Stomach (tissue), 19 donors: ENCODE measurements around the gene PRSS38. TPM values are rescaled to one million over a fixed set of nuclear protein-coding genes. Genes with fewer than 3 reads are reported as not detected.

Experiments
- DNase-seq, 2 donors: peaks; one replicate each; pipeline versions ENCODE4 v3.0.0 to v3.0.0-alpha.2; 2013 to 2019
- H3K27ac ChIP-seq, 5 donors: fragments of 200-600 bp in 4 of 5; sonication (generic) in 4 of 5; one replicate each; pipeline ENCODE4 v1.5.1; 2013 to 2019; ENCODE audit warnings: mild to moderate bottlenecking in 1 of 5, moderate library complexity in 1 of 5
- H3K27me3 ChIP-seq, 3 donors: fragments of 200-600 bp; sonication (generic); one replicate each; pipeline ENCODE4 v1.5.1; 2017 to 2019; ENCODE audit warnings: mixed run types in 1 of 3
- H3K36me3 ChIP-seq, 4 donors: fragments of 200-600 bp; sonication (generic); 1 replicate in 3 of 4; 2 replicates in 1 of 4; pipeline ENCODE4 v1.5.1; 2016 to 2019
- H3K4me1 ChIP-seq, 4 donors: fragments of 200-600 bp; sonication (generic); one replicate each; pipeline ENCODE4 v1.5.1; 2016 to 2019
- H3K4me3 ChIP-seq, 4 donors: fragments of 200-600 bp; sonication (generic) in 3 of 4; one replicate each; pipeline ENCODE4 v1.5.1; 2016 to 2019; ENCODE audit warnings: mild to moderate bottlenecking in 1 of 4
- H3K9me3 ChIP-seq, 4 donors: fragments of 200-600 bp; sonication (generic); one replicate each; pipeline ENCODE4 v1.5.1; 2016 to 2019
- EP300 ChIP-seq: sonication (generic); formaldehyde crosslinking; IDR thresholded peaks from one replicate; pipeline ENCODE4 v1.6.1; 2017; ENCODE audit warnings: antibody characterized with exemption
- POLR2A ChIP-seq, 4 donors: fragments of 450-650 bp; IDR thresholded peaks; one replicate each; pipeline ENCODE4 v1.6.1; 2016; ENCODE audit warnings: antibody characterized with exemption in 4 of 4, control low read depth in 2 of 4, mild to moderate bottlenecking in 1 of 4, moderate library complexity in 1 of 4
- POLR2AphosphoS5 ChIP-seq, 3 donors: sonication (generic); formaldehyde crosslinking; IDR thresholded peaks; one replicate each; pipeline ENCODE4 v1.6.1; 2016; ENCODE audit warnings: antibody characterized with exemption in 3 of 3
- WGBS, 5 donors: extraction: QIAGEN DNeasy Blood & Tissue Kit in 3 of 5; methylation state at CpG; one replicate each; pipeline versions ENCODE4 v1.1.5 to v1.1.7; 2013 to 2018; 5-methylcytosine and 5-hydroxymethylcytosine counted together
- intact Hi-C: fragments of 100-400 bp; cut with DNase I; formaldehyde crosslinking; loops from one replicate; pipeline ENCODE4 v1.15.1; 2023; ENCODE audit warnings: low total_unique reads
- long read RNA-seq, 10 donors: transcript quantifications; one replicate each; lab custom pipeline, GENCODE V29; 2026
- polyA plus RNA-seq, 3 donors: library from polyadenylated mRNA; stranded (reverse); fragments of 200-250 nt; gene quantifications; one replicate each; pipeline ENCODE4 v1.2.3, GENCODE V29; 2013
- total RNA-seq, 5 donors: library from RNA; depleted of rRNA; stranded (reverse); fragments of >200 nt; gene quantifications; one replicate each; pipeline versions ENCODE4 v1.1.0 to v1.2.3, GENCODE V29; 2014 to 2016
- TF ChIP-seq, protein P1 (sequence below), 7 experiments: fragments of 450-650 bp in 4 of 7; fragments of 200-600 bp in 3 of 7; sonication (generic) in 3 of 7; IDR thresholded peaks; one replicate each; pipeline ENCODE4 v1.5.1; 2016 to 2019; ENCODE audit warnings: antibody characterized with exemption in 7 of 7, control low read depth in 2 of 7, mild to moderate bottlenecking in 1 of 7
- donor health status: healthy with polysubstance abuse.
- donor health status: Bipolar disorder and iron deficiency.
- donor health status: healthy.

Gene PRSS38
- not detected for total RNA-seq
- polyA plus RNA-seq, result not detected
- long read RNA-seq, donor 1, result 0 reads
- long read RNA-seq, donor 2, result 0 reads
- long read RNA-seq, donor 3, result 0 reads
- long read RNA-seq, donor 4, result 0 reads
- long read RNA-seq, donor 5, result 0 reads
- long read RNA-seq, donor 6, result 0 reads
- long read RNA-seq, donor 7, result 0 reads
- long read RNA-seq, donor 8, result 0 reads
- long read RNA-seq, donor 9, result 0 reads
- long read RNA-seq, donor 10, result 0 reads

GRCh38 chr1:227815468-227816409 is at the start of gene PRSS38:
Gene PRSS38 (plus strand): TSS chr1:227815675. CDS start chr1:227815717, 42 bp downstream.
- Histone ChIP-seq H3K27ac (no peak within 1 kb of the TSS), H3K4me3 (no peak within 1 kb of the TSS), H3K9me3 (peaks cover 8 to 24% (median 17%) of the 10 kb centered on the region in 4 donors), H3K36me3 (no peaks in the 10 kb centered on the region), H3K27me3 (no peaks in the 10 kb centered on the region), H3K4me1 (no peaks in the 10 kb centered on the region)
- intact Hi-C loops, result no loop called here
- no peak for DNase-seq
- TF ChIP-seq POLR2A (IDR thresholded peaks at IDR 0.05), result no peak
- no peak for TF ChIP-seq POLR2AphosphoS5 (IDR thresholded peaks at IDR 0.05)
- TF ChIP-seq, protein P1, sequence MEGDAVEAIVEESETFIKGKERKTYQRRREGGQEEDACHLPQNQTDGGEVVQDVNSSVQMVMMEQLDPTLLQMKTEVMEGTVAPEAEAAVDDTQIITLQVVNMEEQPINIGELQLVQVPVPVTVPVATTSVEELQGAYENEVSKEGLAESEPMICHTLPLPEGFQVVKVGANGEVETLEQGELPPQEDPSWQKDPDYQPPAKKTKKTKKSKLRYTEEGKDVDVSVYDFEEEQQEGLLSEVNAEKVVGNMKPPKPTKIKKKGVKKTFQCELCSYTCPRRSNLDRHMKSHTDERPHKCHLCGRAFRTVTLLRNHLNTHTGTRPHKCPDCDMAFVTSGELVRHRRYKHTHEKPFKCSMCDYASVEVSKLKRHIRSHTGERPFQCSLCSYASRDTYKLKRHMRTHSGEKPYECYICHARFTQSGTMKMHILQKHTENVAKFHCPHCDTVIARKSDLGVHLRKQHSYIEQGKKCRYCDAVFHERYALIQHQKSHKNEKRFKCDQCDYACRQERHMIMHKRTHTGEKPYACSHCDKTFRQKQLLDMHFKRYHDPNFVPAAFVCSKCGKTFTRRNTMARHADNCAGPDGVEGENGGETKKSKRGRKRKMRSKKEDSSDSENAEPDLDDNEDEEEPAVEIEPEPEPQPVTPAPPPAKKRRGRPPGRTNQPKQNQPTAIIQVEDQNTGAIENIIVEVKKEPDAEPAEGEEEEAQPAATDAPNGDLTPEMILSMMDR (IDR thresholded peaks at IDR 0.05), result no peak
- no peak for TF ChIP-seq EP300
- WGBS, 5 donors, result 91 to 96% (median 94%) methylated on average over 16 to 44 of the region's 44 CpGs

- no peak for TF ChIP-seq POLR2AphosphoS5 (IDR thresholded peaks at IDR 0.05)
- no peak for TF ChIP-seq EP300
- TF ChIP-seq, protein P1 (IDR thresholded peaks at IDR 0.05), result no peak
- TF ChIP-seq POLR2A (IDR thresholded peaks at IDR 0.05), result no peak
- H3K27ac ChIP-seq, result peak overlapping the region in 2 of 5 donors; percentile 10 to 37
- intact Hi-C loops, result no loop called here
- no peak overlapping the region for H3K4me3 ChIP-seq
- H3K4me1 ChIP-seq, result peaks cover 15 to 50% (median 31%) of the 10 kb centered on the region in 4 donors
- 35 to 52% (median 48%) methylated on average over 9 to 17 of the region's 17 CpGs for WGBS, 5 donors
- DNase-seq, result peak; percentile 60 to 69
- no peaks in the 10 kb centered on the region for H3K9me3 ChIP-seq
- peaks cover 29 to 79% (median 77%) of the 10 kb centered on the region in 4 donors for H3K36me3 ChIP-seq
- no peaks in the 10 kb centered on the region for H3K27me3 ChIP-seq
Measured at GRCh38 chr1:227766015-227766634, 49.4 kb upstream of the PRSS38 start.

GRCh38 chr1:227766653-227767277 is 48.7 kb upstream of the PRSS38 start:
- H3K27ac ChIP-seq, result no peak overlapping the region
- peaks cover 29 to 79% (median 77%) of the 10 kb centered on the region in 4 donors for H3K36me3 ChIP-seq
- H3K4me3 ChIP-seq, result no peak overlapping the region
- H3K4me1 ChIP-seq, result peaks cover 15 to 47% (median 30%) of the 10 kb centered on the region in 4 donors
- H3K27me3 ChIP-seq, result no peaks in the 10 kb centered on the region
- DNase-seq, result no peak
- H3K9me3 ChIP-seq, result no peaks in the 10 kb centered on the region
- TF ChIP-seq POLR2AphosphoS5 (IDR thresholded peaks at IDR 0.05) (no peak), POLR2A (IDR thresholded peaks at IDR 0.05) (no peak)
- TF ChIP-seq, protein P1 (IDR thresholded peaks at IDR 0.05), result no peak
- WGBS, 5 donors, result 78 to 84% (median 80%) methylated on average over 19 of the region's 19 CpGs
- intact Hi-C loops, result no loop called here
